RWPE1 (cell line): Measurements from ENCODE around the gene ANKDD1A.
A peak's percentile ranks its signal among the peaks of the same experiment; 100 is the strongest.

Experiments
- CTCF ChIA-PET: fragments of 350-600 bp; sonication (Branson Sonifier 250); formaldehyde crosslinking; extraction: SDS; loops from one replicate; lab custom pipeline; 2021; lab: Yijun Ruan, JAX
- POLR2A ChIA-PET: fragments of 400-600 bp; formaldehyde crosslinking; extraction: SDS; loops from one replicate; lab custom pipeline; 2020; ENCODE audit warnings: antibody characterized with exemption; ENCODE audit not compliant: low non-redundant PET; lab: Yijun Ruan, JAX
- DNase-seq: peaks from one replicate; pipeline ENCODE4 v3.0.0; 2012; ENCODE audit warnings: low spot score
- H3K27ac ChIP-seq: fragments of 450-650 bp; 2 replicates; pipeline ENCODE4 v1.5.1; 2017
- CTCF ChIP-seq: fragments of 450-650 bp; conservative IDR thresholded peaks from 2 replicates; pipeline ENCODE4 v1.5.1; 2017; ENCODE audit warnings: low read depth, mild to moderate bottlenecking

Gene ANKDD1A

DNA sequence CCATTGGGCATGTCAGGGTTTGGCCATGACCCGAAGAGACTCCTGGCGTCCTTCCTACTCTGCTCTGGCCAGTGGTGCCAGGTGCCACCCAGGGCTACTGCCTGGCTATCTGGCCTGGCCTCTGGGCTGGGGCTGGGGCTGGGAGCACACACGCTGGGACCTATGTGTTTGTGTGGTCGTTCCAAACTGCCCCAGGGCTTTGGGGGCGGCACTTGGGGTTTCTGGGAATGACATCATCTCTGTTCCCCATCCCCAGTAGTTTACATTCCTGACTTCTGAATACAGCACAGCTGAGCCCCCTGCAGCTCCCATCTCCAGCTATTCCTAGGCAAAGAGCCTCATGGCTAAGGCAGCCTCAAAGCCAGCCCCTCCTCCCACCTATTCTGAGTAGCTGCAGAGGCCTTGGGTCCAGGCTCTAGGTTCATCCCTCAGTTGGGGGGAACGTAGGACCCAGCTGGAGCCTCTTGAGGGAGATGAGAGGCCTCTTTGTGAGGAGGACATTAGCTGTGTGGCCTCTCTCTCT lies 45.6 kb upstream of the ANKDD1A start:
- DNase-seq: no peak
- CTCF ChIA-PET: no interaction called here
- no peak for TF ChIP-seq CTCF
- H3K27ac ChIP-seq: peak overlapping the region; percentile 29
- POLR2A ChIA-PET: interaction anchor here (0.7 kb wide), 1 partner anchor 32 kb away, joined by 3 read pairs; no protein-coding TSS in a partner anchor

- no peak overlapping the region for H3K27ac ChIP-seq
- DNase-seq: no peak
- ChIA-PET POLR2A (no interaction called here), CTCF (no interaction called here)
- TF ChIP-seq CTCF: no peak
Observed at GRCh38 chr15:64869501-64869900, 42.2 kb upstream of the ANKDD1A start.

- no peak for DNase-seq
- POLR2A ChIA-PET: no interaction called here
- CTCF ChIA-PET: no interaction called here
- no peak for TF ChIP-seq CTCF
- no peak overlapping the region for H3K27ac ChIP-seq
Observed at GRCh38 chr15:64870353-64870752, 41.3 kb upstream of the ANKDD1A start.

- ChIA-PET CTCF (no interaction called here), POLR2A (no interaction called here)
- DNase-seq: no peak
- TF ChIP-seq CTCF: no peak
- H3K27ac ChIP-seq: no peak overlapping the region
Observed at GRCh38 chr15:64875641-64876223, 36.0 kb upstream of the ANKDD1A start.

GRCh38 chr15:64877435-64877834 lies 34.3 kb upstream of the ANKDD1A start:
- no peak for TF ChIP-seq CTCF
- POLR2A ChIA-PET: no interaction called here
- DNase-seq: no peak
- CTCF ChIA-PET: no interaction called here
- peak overlapping the region; percentile 41 for H3K27ac ChIP-seq

- POLR2A ChIA-PET: interaction anchor here (0.6 kb wide), 1 partner anchor 168 kb away, joined by 3 read pairs; no protein-coding TSS in a partner anchor
- no peak overlapping the region for H3K27ac ChIP-seq
- no peak for TF ChIP-seq CTCF
- CTCF ChIA-PET: interaction anchor here (0.6 kb wide), 1 partner anchor 156 kb away, joined by 3 read pairs; no protein-coding TSS in a partner anchor
- no peak for DNase-seq
Observed at GRCh38 chr15:64878705-64879104, 33.0 kb upstream of the ANKDD1A start.
